Caco-2 (cell line): ENCODE results near the gene POP7. TPM values are rescaled to one million over a fixed set of nuclear protein-coding genes. Genes with fewer than 3 reads are reported as not detected.

Source experiments
- BruUV-seq: library from RNA; stranded (reverse); fragments of 400-500 nt; replicated peaks from 2 replicates; lab custom pipeline; 2021; lab: Mats Ljungman, UMichigan
- CTCF ChIA-PET: fragments of 300-600 bp; sonication (Branson Sonifier 250); formaldehyde crosslinking; loops from one replicate; lab custom pipeline; 2022; ENCODE audit warnings: antibody characterized with exemption; lab: Charles Lee
- POLR2A ChIA-PET: fragments of 300-600 bp; sonication (Branson Sonifier 250); formaldehyde crosslinking; loops from one replicate; lab custom pipeline; 2022; ENCODE audit warnings: antibody characterized with exemption; lab: Charles Lee
- DNase-seq, 2 experiments: peaks; one replicate each; pipeline versions ENCODE4 v3.0.0 to v3.0.0-alpha.2; 2020 to 2022
- H3K27me3 ChIP-seq: replicated peaks from 2 replicates; pipeline ENCODE4 v1.6.0; 2011; ENCODE audit warnings: low read length; ENCODE audit not compliant: control insufficient read depth, insufficient read depth
- H3K36me3 ChIP-seq: 2 replicates; pipeline ENCODE4 v1.5.1; 2011; ENCODE audit warnings: low read length; ENCODE audit not compliant: control insufficient read depth, insufficient read depth
- H3K4me1 ChIP-seq: fragments of 250-450 bp; sonication (Bioruptor Pico); 2 replicates; pipeline ENCODE4 v1.5.1; 2020; ENCODE audit warnings: mild to moderate bottlenecking
- H3K4me3 ChIP-seq: 2 replicates; pipeline ENCODE4 v1.5.1; 2011; ENCODE audit warnings: low read depth, mild to moderate bottlenecking, control low read depth, low read length
- H3K9me3 ChIP-seq: fragments of 250-450 bp; sonication (Bioruptor Pico); 2 replicates; pipeline ENCODE4 v1.5.1; 2020; ENCODE audit warnings: mild to moderate bottlenecking, moderate library complexity
- H3K27ac Mint-ChIP-seq: one replicate; pipeline ENCODE4 v1.8.0; 2022; ENCODE audit warnings: mixed read lengths; ENCODE audit not compliant: unreplicated experiment
- H3K27me3 Mint-ChIP-seq: one replicate; pipeline ENCODE4 v1.8.0; 2022; ENCODE audit warnings: mixed read lengths; ENCODE audit not compliant: insufficient read depth, unreplicated experiment
- H3K36me3 Mint-ChIP-seq: one replicate; pipeline ENCODE4 v1.8.0; 2022; ENCODE audit warnings: mild to moderate bottlenecking, mixed read lengths; ENCODE audit not compliant: insufficient read depth, unreplicated experiment
- H3K4me1 Mint-ChIP-seq: one replicate; pipeline ENCODE4 v1.8.0; 2022; ENCODE audit warnings: low read depth, mixed read lengths; ENCODE audit not compliant: unreplicated experiment
- H3K4me3 Mint-ChIP-seq: one replicate; pipeline ENCODE4 v1.8.0; 2022; ENCODE audit warnings: mild to moderate bottlenecking, moderate library complexity, mixed read lengths; ENCODE audit not compliant: unreplicated experiment
- H3K9me3 Mint-ChIP-seq: one replicate; pipeline ENCODE4 v1.8.0; 2022; ENCODE audit warnings: mixed read lengths; ENCODE audit not compliant: unreplicated experiment
- intact Hi-C: fragments of 100-400 bp; cut with micrococcal nuclease; formaldehyde crosslinking; loops from one replicate; pipeline ENCODE4 v1.10.0; 2022; ENCODE audit not compliant: unreplicated experiment
- total RNA-seq: library from RNA; stranded (reverse); gene quantifications from 2 replicates; pipeline ENCODE4 v1.2.3, GENCODE V29; 2022
- TF ChIP-seq, protein P1 (sequence below), 2 experiments: fragments of 200-600 bp in 1 of 2; IDR thresholded peaks; 1 replicate in 1 of 2; 2 replicates in 1 of 2; pipeline versions ENCODE4 v1.5.1 to v1.8.0; 2011 to 2022; ENCODE audit warnings: antibody characterized with exemption in 1 of 2, control low read depth in 1 of 2, inconsistent platforms in 1 of 2, low read depth in 1 of 2, low read length in 1 of 2, mild to moderate bottlenecking in 1 of 2, moderate library complexity in 1 of 2; ENCODE audit not compliant: insufficient read depth in 1 of 2, severe bottlenecking in 1 of 2, unreplicated experiment in 1 of 2

Gene POP7
- total RNA-seq, 1 experiment from 2014 or later: 66.9 TPM

DNA sequence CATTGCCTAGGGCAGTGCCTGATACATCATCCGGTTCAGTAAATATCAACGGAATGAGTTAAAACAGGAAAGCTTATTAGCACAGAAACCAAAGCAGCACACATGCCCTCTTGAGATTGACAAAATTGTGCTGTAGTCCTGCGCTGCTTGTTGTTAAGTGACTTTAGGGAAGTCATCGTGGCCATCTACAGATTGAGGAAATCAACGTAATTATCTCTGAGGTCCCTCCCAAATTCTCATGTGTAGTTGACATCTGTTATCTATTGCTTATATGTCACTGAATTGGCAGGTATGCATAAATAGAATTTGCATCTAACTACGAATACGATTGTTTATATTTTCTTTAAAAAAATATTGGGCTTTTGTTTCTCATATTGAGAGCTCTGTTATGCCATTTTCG, 35.8 kb upstream of the POP7 start:
- DNase-seq: no peak
- ChIA-PET POLR2A (no interaction called here), CTCF (no interaction called here)
- no peaks in the 10 kb centered on the region for H3K4me1 ChIP-seq
- TF ChIP-seq, protein P1, sequence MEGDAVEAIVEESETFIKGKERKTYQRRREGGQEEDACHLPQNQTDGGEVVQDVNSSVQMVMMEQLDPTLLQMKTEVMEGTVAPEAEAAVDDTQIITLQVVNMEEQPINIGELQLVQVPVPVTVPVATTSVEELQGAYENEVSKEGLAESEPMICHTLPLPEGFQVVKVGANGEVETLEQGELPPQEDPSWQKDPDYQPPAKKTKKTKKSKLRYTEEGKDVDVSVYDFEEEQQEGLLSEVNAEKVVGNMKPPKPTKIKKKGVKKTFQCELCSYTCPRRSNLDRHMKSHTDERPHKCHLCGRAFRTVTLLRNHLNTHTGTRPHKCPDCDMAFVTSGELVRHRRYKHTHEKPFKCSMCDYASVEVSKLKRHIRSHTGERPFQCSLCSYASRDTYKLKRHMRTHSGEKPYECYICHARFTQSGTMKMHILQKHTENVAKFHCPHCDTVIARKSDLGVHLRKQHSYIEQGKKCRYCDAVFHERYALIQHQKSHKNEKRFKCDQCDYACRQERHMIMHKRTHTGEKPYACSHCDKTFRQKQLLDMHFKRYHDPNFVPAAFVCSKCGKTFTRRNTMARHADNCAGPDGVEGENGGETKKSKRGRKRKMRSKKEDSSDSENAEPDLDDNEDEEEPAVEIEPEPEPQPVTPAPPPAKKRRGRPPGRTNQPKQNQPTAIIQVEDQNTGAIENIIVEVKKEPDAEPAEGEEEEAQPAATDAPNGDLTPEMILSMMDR (IDR thresholded peaks at IDR 0.05; ENCODE audit: insufficient read depth in 1 of 2, low read depth in 1 of 2, low read length in 1 of 2, severe bottlenecking in 1 of 2, unreplicated experiment in 1 of 2): no peak
- no peaks in the 10 kb centered on the region; the same call in 1 of the 2 replicates for H3K27me3 ChIP-seq
- Mint-ChIP-seq H3K36me3 (peaks cover 14% of the 10 kb centered on the region), H3K27ac (no peak overlapping the region), H3K27me3 (no peaks in the 10 kb centered on the region), H3K4me1 (no peaks in the 10 kb centered on the region), H3K9me3 (no peaks in the 10 kb centered on the region), H3K4me3 (no peak overlapping the region)
- intact Hi-C loops: no loop called here
- no peak overlapping the region for H3K4me3 ChIP-seq
- H3K9me3 ChIP-seq: no peaks in the 10 kb centered on the region
- no TSS peak for BruUV-seq
- no peaks in the 10 kb centered on the region for H3K36me3 ChIP-seq

DNA sequence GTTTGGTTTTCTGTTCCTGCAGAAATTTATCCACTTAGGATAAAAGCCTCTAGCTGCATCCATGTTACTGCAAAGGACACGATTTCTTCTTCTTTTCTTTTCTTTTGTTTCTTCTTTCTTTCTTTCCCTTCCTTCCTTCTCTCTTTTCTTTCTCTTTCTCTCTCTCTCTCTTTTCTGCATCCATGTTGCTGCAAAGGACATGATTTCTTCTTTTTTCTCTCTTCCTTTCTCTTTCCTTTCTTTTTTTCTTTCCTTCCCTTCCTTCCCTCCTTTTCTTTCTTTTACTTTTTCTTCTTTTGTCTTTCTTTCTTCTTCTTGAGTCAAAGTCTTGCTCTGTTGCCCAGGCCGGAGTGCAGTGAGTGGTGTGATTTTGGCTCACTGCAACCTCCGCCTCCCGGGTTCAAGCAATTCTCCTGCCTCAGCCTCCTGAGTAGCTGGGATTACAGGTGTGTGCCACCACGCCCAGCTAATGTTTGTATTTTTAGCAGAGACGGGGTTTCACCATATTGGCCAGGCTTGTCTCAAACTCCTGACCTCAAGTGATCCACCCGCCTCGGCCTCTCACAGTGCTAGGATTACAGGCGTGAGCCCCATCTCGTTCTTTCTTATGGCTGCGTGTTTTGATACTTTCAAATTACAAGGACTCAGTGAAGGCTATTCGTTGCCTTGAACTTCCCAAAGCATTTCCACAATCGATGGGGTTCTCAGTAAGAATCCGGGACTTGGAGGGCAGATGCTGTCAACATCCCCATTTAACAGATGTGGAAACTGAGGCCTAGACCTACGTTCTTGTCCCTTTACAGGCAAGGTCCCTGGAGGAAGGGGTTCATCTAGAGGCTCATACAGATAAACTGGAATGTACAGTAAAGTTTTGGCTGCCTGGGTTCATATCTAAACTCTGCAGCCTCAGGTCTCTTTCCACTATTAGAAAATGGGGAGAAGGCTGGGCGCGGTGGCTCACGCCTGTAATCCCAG, 34.3 kb upstream of the POP7 start:
- DNase-seq: no peak
- H3K4me1 Mint-ChIP-seq: no peaks in the 10 kb centered on the region
- ChIA-PET CTCF (interaction anchor here (0.6 kb wide), 1 partner anchor 193 kb away, joined by 3 read pairs; no protein-coding TSS in a partner anchor), POLR2A (no interaction called here)
- BruUV-seq: no TSS peak
- H3K9me3 Mint-ChIP-seq: no peaks in the 10 kb centered on the region
- H3K27me3 Mint-ChIP-seq: no peaks in the 10 kb centered on the region
- no peaks in the 10 kb centered on the region for H3K36me3 ChIP-seq
- intact Hi-C loops: loop anchor here (2.0 kb wide), 2 partner anchors 19 to 67 kb away; no protein-coding TSS in a partner anchor
- H3K4me3 ChIP-seq: no peak overlapping the region
- TF ChIP-seq, protein P1 (IDR thresholded peaks at IDR 0.05; ENCODE audit: insufficient read depth in 1 of 2, low read depth in 1 of 2, low read length in 1 of 2, severe bottlenecking in 1 of 2, unreplicated experiment in 1 of 2): no peak
- H3K36me3 Mint-ChIP-seq: peaks cover 20% of the 10 kb centered on the region
- H3K27me3 ChIP-seq: no peaks in the 10 kb centered on the region; the same call in 1 of the 2 replicates
- no peaks in the 10 kb centered on the region for H3K9me3 ChIP-seq
- no peak overlapping the region for H3K27ac Mint-ChIP-seq
- no peak overlapping the region for H3K4me3 Mint-ChIP-seq
- no peaks in the 10 kb centered on the region for H3K4me1 ChIP-seq

- H3K4me3 Mint-ChIP-seq: peak within 1 kb of the TSS; percentile 85
- Histone ChIP-seq H3K4me3 (peak within 1 kb of the TSS; percentile 100), H3K27me3 (no peaks in the 10 kb centered on the region), H3K9me3 (no peaks in the 10 kb centered on the region), H3K36me3 (peaks cover 7% of the 10 kb centered on the region), H3K4me1 (no peaks in the 10 kb centered on the region)
- no peaks in the 10 kb centered on the region for H3K4me1 Mint-ChIP-seq
- peak; percentile 100 for DNase-seq
- H3K27me3 Mint-ChIP-seq: no peaks in the 10 kb centered on the region
- intact Hi-C loops: loop anchor here (1.0 to 2.0 kb wide), 5 partner anchors 21 to 87 kb away; partner anchors contain the start of genes FBXO24, LRCH4 and MOSPD3
- H3K36me3 Mint-ChIP-seq: peaks cover 34% of the 10 kb centered on the region
- BruUV-seq: no TSS peak
- H3K9me3 Mint-ChIP-seq: no peaks in the 10 kb centered on the region
- H3K27ac Mint-ChIP-seq: peak within 1 kb of the TSS; percentile 94
- CTCF ChIA-PET: interaction anchor here (0.6 to 1.0 kb wide), 8 partner anchors 18 to 154 kb away, joined by 3 to 10 read pairs (median 5); partner anchors contain the start of genes EPHB4, MOSPD3, PCOLCE and POP7
- POLR2A ChIA-PET: interaction anchor here (0.8 to 1.0 kb wide), 6 partner anchors 20 to 87 kb away, joined by 3 to 6 read pairs (median 5); partner anchors contain the start of genes FBXO24, GIGYF1, LRCH4 and MOSPD3
- TF ChIP-seq, protein P1 (IDR thresholded peaks at IDR 0.05; ENCODE audit: insufficient read depth in 1 of 2, low read depth in 1 of 2, low read length in 1 of 2, severe bottlenecking in 1 of 2, unreplicated experiment in 1 of 2): no peak
These were observed 32.5 kb upstream of the POP7 start, which contains the start of gene GNB2 for GRCh38 chr7:100673302-100673941. Gene GNB2 (plus strand): TSS chr7:100673740. CDS start chr7:100676266, 2,526 bp downstream.
